Brain microvascular endothelial cell (primary cell): ENCODE measurements around the gene MOGAT2.

ENCODE experiments used
- DNase-seq: peaks from one replicate; pipeline ENCODE4 v3.0.0-alpha.2; 2020
- H3K27ac ChIP-seq: fragments of 250-450 bp; sonication (Bioruptor Pico); 2 replicates; pipeline ENCODE4 v1.5.1; 2020; ENCODE audit warnings: mild to moderate bottlenecking, moderate library complexity
- H3K27me3 ChIP-seq: fragments of 250-450 bp; sonication (Bioruptor Pico); replicated peaks from 2 replicates; pipeline ENCODE4 v1.5.1; 2020; ENCODE audit warnings: mild to moderate bottlenecking
- H3K36me3 ChIP-seq: fragments of 250-450 bp; sonication (Bioruptor Pico); replicated peaks from 2 replicates; pipeline ENCODE4 v1.5.1; 2020; ENCODE audit warnings: mild to moderate bottlenecking
- H3K4me3 ChIP-seq: 2 replicates; pipeline ENCODE4 v1.5.1; 2011; ENCODE audit warnings: low read depth, mild to moderate bottlenecking, control low read depth, low read length, moderate library complexity
- CTCF ChIP-seq: IDR thresholded peaks from 2 replicates; pipeline ENCODE4 v1.5.1; 2011; ENCODE audit warnings: low read depth, mild to moderate bottlenecking, moderate library complexity, low read length, control low read depth, inconsistent platforms; ENCODE audit errors: missing control alignments
- in situ Hi-C: cut with HindIII; loops from 2 replicates; pipeline ENCODE4 v1.10.0; 2017; ENCODE audit warnings: low sequenced_read_pairs, low pct_ligation_motif_present

The MOGAT2 gene

GRCh38 chr11:75716659-75717058, 979 bp upstream of the MOGAT2 start:
- no peaks in the 10 kb centered on the region for H3K36me3 ChIP-seq
- H3K27ac ChIP-seq, result no peak overlapping the region
- no peak for DNase-seq
- TF ChIP-seq CTCF, result no peak
- H3K27me3 ChIP-seq, result no peaks in the 10 kb centered on the region
- in situ Hi-C loops, result no loop called here
- no peak overlapping the region for H3K4me3 ChIP-seq

GRCh38 chr11:75718419-75719339, 1.0 kb downstream of the MOGAT2 start:
- no peaks in the 10 kb centered on the region for H3K27me3 ChIP-seq

GRCh38 chr11:75719340-75720239, 2.0 kb downstream of the MOGAT2 start:
- H3K4me3 ChIP-seq, result no peak overlapping the region
- no peak for TF ChIP-seq CTCF
- no peaks in the 10 kb centered on the region for H3K27me3 ChIP-seq
- in situ Hi-C loops, result no loop called here
- H3K36me3 ChIP-seq, result no peaks in the 10 kb centered on the region
- H3K27ac ChIP-seq, result no peak overlapping the region
- no peak for DNase-seq

More at GRCh38 chr11:75718419-75719339, 1.0 kb downstream of the MOGAT2 start:
- Histone ChIP-seq H3K36me3 (no peaks in the 10 kb centered on the region), H3K27ac (no peak overlapping the region), H3K4me3 (no peak overlapping the region)
- no peak for TF ChIP-seq CTCF
- no peak for DNase-seq
- in situ Hi-C loops, result no loop called here

GRCh38 chr11:75720639-75721038, 3.0 kb downstream of the MOGAT2 start:
- H3K27ac ChIP-seq, result no peak overlapping the region

More at GRCh38 chr11:75720639-75721038, 3.0 kb downstream of the MOGAT2 start:
- DNase-seq, result no peak
- Histone ChIP-seq H3K4me3 (no peak overlapping the region), H3K36me3 (no peaks in the 10 kb centered on the region), H3K27me3 (no peaks in the 10 kb centered on the region)
- in situ Hi-C loops, result no loop called here
- TF ChIP-seq CTCF, result no peak
